HL-60 (cell line): ENCODE measurements around the gene IKZF3.

ENCODE experiments used
- CTCF ChIP-seq: IDR thresholded peaks from one replicate; pipeline ENCODE4 v1.5.1; 2011; ENCODE audit warnings: low read length, control low read depth, inconsistent platforms; ENCODE audit not compliant: insufficient read depth
- GABPA ChIP-seq: IDR thresholded peaks from 2 replicates; pipeline ENCODE4 v1.6.1; 2012; ENCODE audit warnings: low read depth
- POLR2AphosphoS5 ChIP-seq: IDR thresholded peaks from 2 replicates; pipeline ENCODE4 v1.6.1; 2012; ENCODE audit warnings: low read depth
- REST ChIP-seq: IDR thresholded peaks from 2 replicates; pipeline ENCODE4 v1.6.1; 2012; ENCODE audit warnings: low read depth; ENCODE audit not compliant: insufficient replicate concordance
- SPI1 ChIP-seq: IDR thresholded peaks from 2 replicates; pipeline ENCODE4 v1.6.1; 2012; ENCODE audit warnings: low read depth, mild to moderate bottlenecking, borderline replicate concordance

- TF ChIP-seq CTCF (no peak), POLR2AphosphoS5 (no peak), GABPA (no peak), SPI1 (no peak), REST (no peak)
Measured at GRCh38 chr17:39846205-39846604, 17.9 kb downstream of the IKZF3 start.
